GM06990 (cell line): Measurements from ENCODE around the gene TRERF1.
"Not testable (repeated sequence)": the region's sequence is repeated elsewhere in the genome, so short reads cannot be mapped to it uniquely, and the experiment has no call there.

Experiments used
- DNase-seq: peaks from one replicate; pipeline ENCODE4 v3.0.0-alpha.2; 2011; ENCODE audit not compliant: insufficient read length; ENCODE audit errors: extremely low read depth
- H3K27me3 ChIP-seq: replicated peaks from 2 replicates; pipeline ENCODE4 v1.6.0; 2011; ENCODE audit warnings: low read length; ENCODE audit not compliant: control insufficient read depth, insufficient read depth
- H3K36me3 ChIP-seq: 2 replicates; pipeline ENCODE4 v1.5.1; 2011; ENCODE audit warnings: low read length; ENCODE audit not compliant: control insufficient read depth, insufficient read depth
- H3K4me3 ChIP-seq: replicated peaks from 2 replicates; pipeline ENCODE4 v1.5.1; 2011; ENCODE audit warnings: low read depth, mild to moderate bottlenecking, control low read depth, low read length
- CTCF ChIP-seq: IDR thresholded peaks from 2 replicates; pipeline ENCODE4 v1.5.1; 2011; ENCODE audit warnings: low read length, control low read depth, mild to moderate bottlenecking, inconsistent platforms; ENCODE audit not compliant: insufficient read depth, poor library complexity, severe bottlenecking

The TRERF1 gene

GRCh38 chr6:42448391-42448790 lies 3.3 kb downstream of the TRERF1 start:
- no peak for DNase-seq
- H3K27me3 ChIP-seq: no peaks in the 10 kb centered on the region
- H3K4me3 ChIP-seq: no peak overlapping the region
- TF ChIP-seq CTCF: no peak
- H3K36me3 ChIP-seq: no peaks in the 10 kb centered on the region

GRCh38 chr6:42446996-42447395 lies 4.7 kb downstream of the TRERF1 start:
- no peak for TF ChIP-seq CTCF
- H3K27me3 ChIP-seq: no peaks in the 10 kb centered on the region
- H3K36me3 ChIP-seq: no peaks in the 10 kb centered on the region
- DNase-seq: no peak
- H3K4me3 ChIP-seq: no peak overlapping the region

- Histone ChIP-seq H3K4me3 (no peak overlapping the region), H3K27me3 (no peaks in the 10 kb centered on the region), H3K36me3 (no peaks in the 10 kb centered on the region)
- no peak for DNase-seq
- no peak for TF ChIP-seq CTCF
Measured at GRCh38 chr6:42446370-42446769, 5.4 kb downstream of the TRERF1 start.

GRCh38 chr6:42445955-42446354 lies 5.8 kb downstream of the TRERF1 start:
- not testable (repeated sequence) for H3K4me3 ChIP-seq, H3K27me3 ChIP-seq, H3K36me3 ChIP-seq, DNase-seq

- H3K4me3 ChIP-seq: no peak overlapping the region
- DNase-seq: no peak
- H3K36me3 ChIP-seq: no peaks in the 10 kb centered on the region
- no peaks in the 10 kb centered on the region for H3K27me3 ChIP-seq
- no peak for TF ChIP-seq CTCF
Measured at GRCh38 chr6:42443312-42444060, 8.2 kb downstream of the TRERF1 start.

GRCh38 chr6:42441697-42442081 lies 10.0 kb downstream of the TRERF1 start:
- TF ChIP-seq CTCF: no peak
- no peak overlapping the region for H3K4me3 ChIP-seq
- no peaks in the 10 kb centered on the region; the same call in none of the 2 replicates for H3K36me3 ChIP-seq
- DNase-seq: no peak
- H3K27me3 ChIP-seq: no peaks in the 10 kb centered on the region
